GM21390 (cell line): Measurements from ENCODE around the gene ADAM11.

ENCODE experiments used
- ATAC-seq: cut with Tn5 transposase; IDR thresholded peaks from one replicate; pipeline ENCODE4 v1.9.1; 2021; ENCODE audit not compliant: unreplicated experiment

The ADAM11 gene

GRCh38 chr17:44775136-44775837, 16.5 kb downstream of the ADAM11 start:
- ATAC-seq = peak; percentile 79

- ATAC-seq = peak; percentile 3
These were observed 17.2 kb downstream of the ADAM11 start for GRCh38 chr17:44775838-44776621.

DNA sequence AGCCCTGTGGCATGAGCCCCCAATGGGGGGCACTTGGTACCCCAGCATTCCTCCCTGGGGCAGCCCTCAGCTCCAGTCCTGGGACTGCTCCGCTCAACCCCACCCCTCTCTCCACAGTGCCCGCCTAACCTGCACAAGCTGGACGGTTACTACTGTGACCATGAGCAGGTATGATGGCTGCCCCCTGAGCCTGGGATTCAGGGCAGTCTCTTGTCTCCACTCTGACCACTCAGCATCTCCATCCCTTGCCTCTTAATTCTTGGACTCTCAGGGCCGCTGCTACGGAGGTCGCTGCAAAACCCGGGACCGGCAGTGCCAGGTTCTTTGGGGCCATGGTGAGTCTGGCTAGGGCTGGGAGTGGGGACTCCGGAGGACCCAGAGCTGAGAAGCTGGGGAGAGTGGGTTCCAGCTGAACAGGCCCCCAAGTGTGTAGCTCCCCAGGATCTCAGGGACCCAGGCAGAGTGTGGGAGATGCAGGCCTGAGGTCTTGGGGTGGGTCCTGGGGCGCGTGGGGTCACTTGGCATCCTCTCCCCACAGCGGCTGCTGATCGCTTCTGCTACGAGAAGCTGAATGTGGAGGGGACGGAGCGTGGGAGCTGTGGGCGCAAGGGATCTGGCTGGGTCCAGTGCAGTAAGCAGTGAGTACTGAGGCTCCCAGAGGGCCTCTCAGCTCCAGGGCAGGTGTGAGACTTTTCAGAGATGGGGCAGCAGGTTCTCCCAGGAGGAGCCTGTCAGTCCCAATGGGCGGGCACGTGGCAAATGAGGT, 18.0 kb downstream of the ADAM11 start:
- ATAC-seq = no peak

DNA sequence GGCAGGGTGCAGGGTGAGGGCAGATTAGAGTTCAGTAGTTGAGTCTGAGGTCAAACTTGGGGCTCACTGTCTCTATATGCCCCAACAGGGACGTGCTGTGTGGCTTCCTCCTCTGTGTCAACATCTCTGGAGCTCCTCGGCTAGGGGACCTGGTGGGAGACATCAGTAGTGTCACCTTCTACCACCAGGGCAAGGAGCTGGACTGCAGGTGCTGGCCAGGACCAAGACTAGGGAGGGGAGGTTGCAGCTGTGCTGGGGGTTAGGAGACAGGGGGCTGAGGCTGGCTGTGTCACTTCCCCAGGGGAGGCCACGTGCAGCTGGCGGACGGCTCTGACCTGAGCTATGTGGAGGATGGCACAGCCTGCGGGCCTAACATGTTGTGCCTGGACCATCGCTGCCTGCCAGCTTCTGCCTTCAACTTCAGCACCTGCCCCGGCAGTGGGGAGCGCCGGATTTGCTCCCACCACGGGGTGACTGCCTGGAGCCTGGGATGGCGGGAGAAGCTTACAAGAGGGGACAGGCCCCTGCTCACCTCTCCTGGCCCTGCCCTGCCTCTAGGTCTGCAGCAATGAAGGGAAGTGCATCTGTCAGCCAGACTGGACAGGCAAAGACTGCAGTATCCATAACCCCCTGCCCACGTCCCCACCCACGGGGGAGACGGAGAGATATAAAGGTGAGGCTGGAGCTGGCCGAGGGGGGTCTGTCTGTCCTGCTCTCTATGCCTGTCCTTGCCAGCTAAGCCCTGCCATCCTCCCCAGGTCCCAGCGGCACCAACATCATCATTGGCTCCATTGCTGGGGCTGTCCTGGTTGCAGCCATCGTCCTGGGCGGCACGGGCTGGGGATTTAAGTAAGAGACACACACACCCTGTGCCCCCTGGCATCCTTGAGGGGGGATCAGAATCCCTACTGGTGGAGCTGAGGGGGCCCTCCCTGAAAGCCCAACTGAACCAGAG, 18.9 kb downstream of the ADAM11 start:
- no peak for ATAC-seq

DNA sequence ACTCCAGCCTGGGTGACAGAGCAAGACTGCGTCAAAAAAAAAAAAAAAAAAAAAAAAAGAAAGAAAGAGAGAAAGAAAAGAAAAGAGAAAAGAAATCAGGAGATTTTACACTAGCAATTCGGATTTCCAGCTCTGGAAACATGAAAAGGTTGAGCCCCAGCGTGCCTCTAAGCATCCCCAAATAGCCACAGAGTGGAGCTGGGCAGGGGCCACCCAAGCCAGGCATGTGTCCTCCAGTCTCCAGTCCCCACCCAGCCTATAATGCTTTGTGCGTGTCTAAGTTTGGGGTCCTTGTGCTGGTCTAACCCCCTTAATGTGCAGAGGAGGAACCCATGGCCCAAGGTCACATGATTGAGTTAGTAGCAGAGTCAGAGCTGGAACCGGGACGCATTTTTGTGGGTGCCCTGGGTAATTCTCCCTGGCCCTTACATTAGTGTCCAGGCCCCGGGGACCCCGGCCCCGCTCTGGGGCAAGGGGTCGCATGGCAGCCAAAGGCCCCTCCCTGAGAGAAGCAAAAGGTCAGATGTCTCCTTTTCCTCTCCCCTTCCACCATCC, 19.9 kb downstream of the ADAM11 start:
- ATAC-seq = no peak

DNA sequence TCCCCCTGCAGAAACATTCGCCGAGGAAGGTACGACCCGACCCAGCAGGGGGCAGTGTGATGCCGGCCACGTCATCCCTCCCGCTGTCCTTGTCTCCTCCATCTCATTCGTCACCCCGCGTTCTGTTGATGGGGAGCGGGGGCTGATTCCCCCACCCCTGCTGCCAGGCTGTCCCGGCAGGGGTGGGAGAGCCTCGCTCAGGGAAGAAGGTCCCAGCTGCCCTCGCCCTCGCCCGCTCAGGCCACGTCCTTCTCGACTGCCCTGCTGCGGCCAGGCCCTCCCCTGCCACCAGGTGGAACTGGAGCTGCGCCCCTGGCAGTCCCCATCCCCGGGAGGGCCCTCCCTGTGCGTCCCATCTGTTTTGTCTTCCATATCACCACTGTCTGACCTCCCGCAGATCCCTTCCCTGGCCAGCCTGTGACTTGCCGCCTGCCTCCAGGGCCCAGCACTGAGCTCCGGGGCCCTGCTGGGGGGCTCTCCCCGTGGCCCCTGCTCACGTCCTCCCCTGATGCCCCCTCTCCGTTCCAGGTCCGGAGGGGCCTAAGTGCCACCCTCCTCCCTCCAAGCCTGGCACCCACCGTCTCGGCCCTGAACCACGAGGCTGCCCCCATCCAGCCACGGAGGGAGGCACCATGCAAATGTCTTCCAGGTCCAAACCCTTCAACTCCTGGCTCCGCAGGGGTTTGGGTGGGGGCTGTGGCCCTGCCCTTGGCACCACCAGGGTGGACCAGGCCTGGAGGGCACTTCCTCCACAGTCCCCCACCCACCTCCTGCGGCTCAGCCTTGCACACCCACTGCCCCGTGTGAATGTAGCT, 20.6 kb downstream of the ADAM11 start:
- no peak for ATAC-seq

DNA sequence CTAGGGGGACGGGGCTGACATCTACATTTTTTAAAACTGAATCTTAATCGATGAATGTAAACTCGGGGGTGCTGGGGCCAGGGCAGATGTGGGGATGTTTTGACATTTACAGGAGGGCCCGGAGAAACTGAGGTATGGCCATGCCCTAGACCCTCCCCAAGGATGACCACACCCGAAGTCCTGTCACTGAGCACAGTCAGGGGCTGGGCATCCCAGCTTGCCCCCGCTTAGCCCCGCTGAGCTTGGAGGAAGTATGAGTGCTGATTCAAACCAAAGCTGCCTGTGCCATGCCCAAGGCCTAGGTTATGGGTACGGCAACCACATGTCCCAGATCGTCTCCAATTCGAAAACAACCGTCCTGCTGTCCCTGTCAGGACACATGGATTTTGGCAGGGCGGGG, 21.4 kb downstream of the ADAM11 start:
- no peak for ATAC-seq

GRCh38 chr17:44780845-44781480, 22.2 kb downstream of the ADAM11 start:
- ATAC-seq = no peak

DNA sequence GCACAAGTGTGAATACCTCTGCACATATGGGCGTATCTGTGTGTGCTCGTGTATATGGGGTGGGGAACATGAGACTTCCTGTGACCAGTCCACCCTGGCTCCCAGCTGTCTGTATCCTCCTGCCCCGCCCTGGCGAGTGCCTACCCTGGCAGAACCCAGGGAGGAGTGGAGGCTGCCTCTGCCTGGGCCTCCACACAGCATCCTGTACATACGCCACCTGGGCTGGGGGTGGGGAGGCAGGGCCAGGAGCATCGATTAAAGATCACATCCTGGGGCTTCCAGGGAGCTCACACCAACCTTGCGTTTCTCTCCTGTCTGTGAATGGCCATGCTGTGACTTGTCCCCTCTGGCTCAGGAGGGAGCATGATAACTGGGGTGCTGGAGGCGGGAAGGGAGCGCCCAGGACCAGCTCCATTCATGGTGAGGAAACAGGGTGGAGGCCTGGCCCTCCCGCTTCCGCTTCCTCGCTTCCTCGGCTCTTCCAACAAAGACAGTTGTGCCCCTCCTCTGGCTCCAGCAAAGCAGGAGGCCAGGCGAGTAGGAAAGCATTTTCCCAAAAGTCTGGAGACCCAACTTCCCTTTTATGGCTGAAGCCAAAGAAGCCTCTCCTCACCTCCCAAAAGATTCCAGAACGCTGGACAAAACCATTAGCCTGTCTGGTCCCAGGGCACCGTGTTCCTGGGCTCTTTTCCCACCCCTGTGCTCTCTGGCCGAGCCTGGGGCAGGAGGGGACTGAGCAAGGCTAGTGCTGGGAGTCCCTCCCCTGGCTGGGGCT, 22.9 kb downstream of the ADAM11 start:
- ATAC-seq = no peak

DNA sequence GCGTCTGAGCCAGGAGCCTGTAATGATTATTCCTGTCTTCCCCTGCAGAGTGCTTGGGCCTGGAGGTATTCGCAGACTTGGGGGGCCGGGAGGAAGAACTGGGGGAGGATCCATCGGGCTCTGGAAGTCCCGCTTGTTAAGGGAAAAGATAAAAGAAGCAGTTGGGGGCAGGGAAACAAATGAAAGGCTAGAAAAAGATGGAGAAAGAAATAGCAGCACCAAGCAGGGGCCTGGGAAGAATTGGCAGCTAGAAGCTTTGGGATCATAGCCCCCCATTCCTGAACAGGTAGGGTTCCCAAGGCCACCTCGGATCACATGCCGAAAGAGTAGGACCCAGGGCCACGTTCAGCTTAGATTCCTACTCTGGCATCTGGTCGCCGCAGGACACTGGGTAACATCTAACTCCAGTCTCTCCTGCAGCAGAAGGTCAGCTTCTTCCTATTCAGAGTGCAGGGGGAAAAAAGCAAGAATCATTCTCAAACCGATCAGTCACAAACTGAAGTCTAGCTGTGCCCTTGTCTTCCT, 23.6 kb downstream of the ADAM11 start:
- no peak for ATAC-seq

GRCh38 chr17:44785921-44786320, 27.1 kb downstream of the ADAM11 start:
- ATAC-seq = no peak

GRCh38 chr17:44786551-44787081, 27.8 kb downstream of the ADAM11 start:
- no peak for ATAC-seq

- ATAC-seq = no peak
These were observed 28.6 kb downstream of the ADAM11 start for GRCh38 chr17:44787271-44787940.

DNA sequence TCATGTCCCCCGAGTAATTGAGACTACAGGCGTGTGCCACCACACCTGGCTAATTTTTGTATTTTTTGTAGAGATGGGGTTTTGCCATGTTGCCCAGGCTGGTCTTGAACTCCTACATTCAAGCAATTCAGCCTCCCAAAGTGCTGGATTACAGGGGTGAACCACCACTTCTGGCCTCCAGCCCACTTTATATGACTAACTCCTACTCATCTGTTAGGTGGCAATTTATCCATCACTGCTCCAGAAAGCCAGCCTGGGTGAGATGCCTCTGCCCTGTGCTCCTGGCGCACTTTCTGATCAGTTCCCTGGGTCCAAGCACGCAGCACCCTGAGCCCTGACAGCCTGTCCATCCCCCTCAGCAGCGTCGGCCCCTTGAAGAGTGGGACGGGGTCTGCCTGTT, 29.4 kb downstream of the ADAM11 start:
- no peak for ATAC-seq

GRCh38 chr17:44792276-44792675, 33.5 kb downstream of the ADAM11 start:
- no peak for ATAC-seq

- ATAC-seq = no peak
These were observed 35.4 kb downstream of the ADAM11 start for GRCh38 chr17:44793885-44794842.
